Measurements from ENCODE around the gene DUSP5.

GRCh38 chr10:110530131-110530831, 32.6 kb downstream of the DUSP5 start:
- TF ChIP-seq EP300 (IDR thresholded peaks at IDR 0.05) (no peak), POLR2AphosphoS5 (IDR thresholded peaks at IDR 0.05) (peak in 1 of 4 donors; percentile 31)

Data from sigmoid colon (tissue), 4 donors.